HUES6 (cell line): Measurements from ENCODE around the gene SLC44A1.

ENCODE experiments used
- H3K27ac ChIP-seq: 2 replicates; pipeline ENCODE4 v1.7.0; 2013; ENCODE audit warnings: low read depth, mild to moderate bottlenecking, low read length, inconsistent platforms
- H3K27me3 ChIP-seq: 2 replicates; pipeline ENCODE4 v1.6.1; 2013; ENCODE audit warnings: low read length; ENCODE audit not compliant: control insufficient read depth, insufficient read depth
- H3K36me3 ChIP-seq: 2 replicates; pipeline ENCODE4 v1.6.1; 2013; ENCODE audit warnings: low read length; ENCODE audit not compliant: control insufficient read depth, insufficient read depth
- H3K4me1 ChIP-seq: 2 replicates; pipeline ENCODE4 v1.6.1; 2013; ENCODE audit warnings: low read length; ENCODE audit not compliant: control insufficient read depth, insufficient read depth
- H3K4me3 ChIP-seq: 2 replicates; pipeline ENCODE4 v1.5.1; 2013; ENCODE audit warnings: low read depth, low read length
- H3K9ac ChIP-seq: one replicate; pipeline ENCODE4 v1.6.1; 2013; ENCODE audit warnings: mild to moderate bottlenecking, low read length
- H3K9me3 ChIP-seq: 2 replicates; pipeline ENCODE4 v1.6.1; 2013; ENCODE audit warnings: low read depth, low read length; ENCODE audit not compliant: control insufficient read depth, insufficient read depth

Gene SLC44A1

DNA sequence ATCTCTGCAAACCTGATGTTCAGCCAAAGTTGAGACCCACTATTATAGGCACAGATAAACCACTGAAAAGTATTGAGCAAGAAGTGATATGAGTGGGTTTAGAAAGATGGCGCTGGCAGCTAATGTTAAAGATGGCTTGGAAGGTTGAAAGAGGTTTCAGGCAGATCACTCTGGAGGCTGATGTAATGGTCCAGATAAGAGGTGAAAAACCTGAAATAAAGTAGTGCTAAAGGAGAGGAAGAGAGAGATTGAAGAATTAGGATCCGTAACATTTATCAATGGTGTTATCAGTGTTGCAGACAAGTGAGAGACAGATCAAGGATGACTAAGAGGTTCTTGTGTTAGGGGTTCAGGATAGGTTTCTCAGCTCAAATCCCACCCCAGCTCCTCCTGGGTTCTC is 58.3 kb downstream of the SLC44A1 start:
- Histone ChIP-seq H3K4me1 (peaks cover 22% of the 10 kb centered on the region), H3K27me3 (no peaks in the 10 kb centered on the region), H3K9ac (no peak overlapping the region)

DNA sequence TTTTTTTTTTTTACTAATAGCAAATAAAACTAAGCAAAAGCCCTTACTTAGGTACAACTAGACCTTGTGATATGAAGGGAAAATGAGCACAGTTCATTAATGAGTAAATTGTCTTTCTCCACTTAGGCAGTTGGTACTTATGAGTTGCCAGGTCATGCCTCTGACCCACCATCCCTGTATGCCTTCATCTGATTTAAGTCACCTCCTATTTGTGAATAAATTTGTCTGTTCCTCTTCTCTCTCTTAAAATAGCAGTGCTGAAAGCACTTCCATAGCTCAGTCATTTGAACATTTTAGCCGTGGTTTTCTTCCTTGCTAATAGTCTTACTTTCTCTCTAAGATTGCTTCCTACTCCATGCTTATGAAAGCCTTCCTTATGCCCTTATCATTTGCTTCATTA is 61.4 kb downstream of the SLC44A1 start:
- H3K9ac ChIP-seq, result no peak overlapping the region

More for the DNA sequence above, 58.3 kb downstream of the SLC44A1 start:
- no peaks in the 10 kb centered on the region for H3K9me3 ChIP-seq
- H3K4me3 ChIP-seq, result no peak overlapping the region
- peaks cover 20% of the 10 kb centered on the region; the same call in 1 of the 2 replicates for H3K36me3 ChIP-seq
- no peak overlapping the region for H3K27ac ChIP-seq

DNA sequence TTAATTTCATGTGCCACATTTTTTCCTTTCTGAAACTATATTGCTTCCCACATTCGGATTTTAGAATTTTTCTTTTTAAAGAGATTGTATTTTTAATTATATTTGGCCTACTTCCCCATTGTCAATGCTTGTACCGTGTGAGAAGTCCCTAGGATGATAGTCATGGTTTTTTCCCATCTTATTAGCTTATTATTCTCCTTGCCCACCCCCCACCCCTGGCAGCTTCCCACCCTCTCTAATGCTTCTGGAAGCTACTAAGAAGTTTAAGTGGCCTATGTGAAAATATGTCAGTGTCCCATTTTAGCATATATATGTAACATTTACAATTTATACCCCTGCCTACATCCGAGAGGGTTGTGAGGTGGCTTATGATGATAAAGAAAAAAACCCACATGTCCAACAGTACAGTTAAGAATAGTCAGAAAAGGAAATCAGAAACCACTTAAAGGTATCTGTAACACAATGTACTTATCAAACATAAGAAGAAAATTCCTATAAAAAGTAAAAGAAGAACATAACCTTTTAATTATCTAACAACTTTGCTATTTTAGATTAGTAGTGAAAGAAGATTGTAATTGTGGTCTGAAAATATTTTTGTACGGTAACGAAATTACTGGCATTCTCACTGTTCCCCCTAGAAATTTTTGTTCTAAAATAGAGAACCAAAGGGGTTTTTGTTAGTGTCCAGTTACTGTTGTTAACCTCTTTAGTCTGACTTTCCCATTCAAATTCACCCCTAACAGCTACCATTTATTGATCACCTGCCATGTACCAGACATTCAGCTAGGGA is 62.1 kb downstream of the SLC44A1 start:
- Histone ChIP-seq H3K27me3 (no peaks in the 10 kb centered on the region), H3K4me3 (no peak overlapping the region), H3K36me3 (peaks cover 9% of the 10 kb centered on the region; the same call in 1 of the 2 replicates), H3K27ac (no peak overlapping the region), H3K4me1 (peaks cover 14% of the 10 kb centered on the region; the same call in 1 of the 2 replicates), H3K9me3 (no peaks in the 10 kb centered on the region), H3K9ac (no peak overlapping the region)

More for the DNA sequence above, 61.4 kb downstream of the SLC44A1 start:
- peaks cover 14% of the 10 kb centered on the region; the same call in 1 of the 2 replicates for H3K4me1 ChIP-seq
- no peaks in the 10 kb centered on the region for H3K9me3 ChIP-seq
- peaks cover 9% of the 10 kb centered on the region; the same call in 1 of the 2 replicates for H3K36me3 ChIP-seq
- H3K27ac ChIP-seq, result no peak overlapping the region
- H3K27me3 ChIP-seq, result no peaks in the 10 kb centered on the region
- H3K4me3 ChIP-seq, result no peak overlapping the region

DNA sequence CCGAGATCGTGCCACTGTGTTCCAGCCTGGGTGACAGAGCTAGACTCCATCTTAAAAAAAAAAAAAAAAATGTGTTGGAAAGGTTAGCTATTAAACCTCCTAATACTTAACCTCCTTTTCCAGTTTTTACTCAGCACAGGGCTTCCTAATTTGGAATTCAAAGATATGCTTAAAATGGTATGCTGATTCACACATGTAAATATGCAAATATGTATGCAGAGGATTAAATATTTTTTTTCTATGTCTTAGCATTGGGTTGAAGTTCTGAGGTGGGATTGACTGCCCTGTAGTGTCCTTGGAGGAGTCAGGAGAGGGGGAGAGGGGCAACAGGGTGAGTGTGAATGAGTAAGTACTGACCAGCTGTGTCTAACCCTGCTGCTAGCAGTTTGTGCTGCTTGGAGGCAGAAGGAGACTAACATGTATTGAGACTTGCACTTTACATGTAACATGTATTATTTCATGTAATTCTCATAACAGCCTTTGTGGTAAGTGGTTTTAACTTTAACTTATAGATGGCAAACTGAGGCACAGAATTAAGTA is 63.2 kb downstream of the SLC44A1 start:
- Histone ChIP-seq H3K27ac (no peak overlapping the region), H3K4me3 (no peak overlapping the region), H3K4me1 (peaks cover 14% of the 10 kb centered on the region; the same call in 1 of the 2 replicates), H3K27me3 (no peaks in the 10 kb centered on the region), H3K9ac (no peak overlapping the region), H3K36me3 (peaks cover 9% of the 10 kb centered on the region; the same call in 1 of the 2 replicates), H3K9me3 (no peaks in the 10 kb centered on the region)

DNA sequence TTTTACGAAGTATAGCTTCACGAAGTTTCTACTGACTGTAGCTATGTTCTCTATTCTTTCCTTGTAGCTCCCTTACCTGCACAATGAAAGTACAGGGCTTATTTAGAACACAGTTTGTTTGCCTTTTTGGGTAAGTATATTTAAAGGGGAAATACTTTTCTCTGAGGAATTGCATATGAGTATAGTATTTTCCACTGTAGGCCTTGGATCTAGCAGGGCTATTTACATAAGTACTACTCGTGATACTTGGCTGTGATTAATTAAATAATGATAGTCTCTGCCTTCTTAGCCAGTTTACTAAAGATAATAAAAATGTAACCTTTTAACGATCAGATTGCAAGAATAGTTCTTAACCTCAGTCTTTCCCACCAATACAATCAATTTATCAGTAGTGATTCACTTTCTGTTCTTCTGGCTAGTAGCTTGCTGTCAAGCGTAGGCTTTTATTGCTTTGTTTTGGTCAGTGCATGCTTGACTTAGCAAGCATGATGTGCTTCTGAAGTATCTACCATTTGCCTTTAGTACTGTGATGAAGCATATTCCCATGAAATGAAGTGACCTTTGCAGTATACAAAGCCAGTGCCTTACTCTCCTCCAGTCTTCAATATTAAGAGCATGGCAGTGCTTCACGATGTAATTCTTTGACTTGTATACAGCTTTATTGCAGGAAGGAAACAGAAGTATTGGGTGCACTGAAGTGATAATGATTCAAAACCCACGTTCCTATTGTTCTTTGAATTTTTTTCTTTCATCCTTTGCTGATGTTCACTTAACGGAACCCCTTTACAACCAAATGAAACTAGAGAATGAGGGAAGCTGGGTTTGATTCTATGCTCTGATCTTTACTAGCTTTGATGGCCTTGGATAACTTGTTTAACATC is 64.2 kb downstream of the SLC44A1 start:
- Histone ChIP-seq H3K4me3 (no peak overlapping the region), H3K27ac (no peak overlapping the region), H3K9me3 (no peaks in the 10 kb centered on the region), H3K9ac (no peak overlapping the region), H3K36me3 (peaks cover 2% of the 10 kb centered on the region; the same call in 1 of the 2 replicates), H3K27me3 (no peaks in the 10 kb centered on the region), H3K4me1 (peaks cover 14% of the 10 kb centered on the region; the same call in 1 of the 2 replicates)

DNA sequence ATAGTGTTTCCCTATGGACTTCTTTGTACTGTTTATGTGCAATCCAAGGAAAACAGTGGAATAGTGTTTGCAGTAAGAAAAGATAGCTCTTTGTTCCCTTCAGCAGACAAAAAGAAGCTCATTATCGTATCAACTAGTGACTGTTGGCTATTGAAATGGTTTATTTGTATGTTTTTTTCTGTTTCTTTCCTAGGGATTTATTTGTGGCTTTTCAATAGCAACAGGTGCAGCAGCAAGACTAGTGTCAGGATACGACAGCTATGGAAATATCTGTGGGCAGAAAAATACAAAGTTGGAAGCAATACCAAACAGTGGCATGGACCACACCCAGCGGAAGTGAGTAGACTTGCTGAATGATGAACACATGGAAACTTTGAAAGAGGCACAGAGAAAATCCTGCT is 65.1 kb downstream of the SLC44A1 start:
- peaks cover 20% of the 10 kb centered on the region; the same call in 1 of the 2 replicates for H3K4me1 ChIP-seq
- no peaks in the 10 kb centered on the region for H3K27me3 ChIP-seq
- no peaks in the 10 kb centered on the region for H3K9me3 ChIP-seq
- H3K36me3 ChIP-seq, result no peaks in the 10 kb centered on the region; the same call in 1 of the 2 replicates
- H3K4me3 ChIP-seq, result no peak overlapping the region
- H3K27ac ChIP-seq, result no peak overlapping the region
- H3K9ac ChIP-seq, result no peak overlapping the region

DNA sequence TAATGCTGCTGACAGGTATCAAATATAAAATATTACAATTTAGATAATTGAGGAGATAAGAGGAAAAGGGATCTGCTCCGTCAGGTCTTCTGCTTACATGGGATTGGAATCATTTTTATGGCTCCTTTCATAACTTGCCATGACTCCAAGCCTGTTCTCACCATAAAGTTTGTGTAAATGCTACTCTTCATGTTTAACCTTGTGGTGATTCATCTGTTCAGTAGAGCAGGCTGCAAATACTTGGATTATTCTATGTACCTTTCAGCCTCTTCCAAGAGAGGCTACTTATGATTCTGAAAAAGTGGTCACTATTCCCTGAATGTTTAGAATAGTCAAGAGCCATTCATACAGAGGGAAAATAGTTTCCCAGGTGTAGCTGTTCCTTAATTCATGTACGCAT is 66.9 kb downstream of the SLC44A1 start:
- Histone ChIP-seq H3K9me3 (no peaks in the 10 kb centered on the region), H3K4me1 (peaks cover 24% of the 10 kb centered on the region; the same call in 1 of the 2 replicates), H3K9ac (no peak overlapping the region), H3K36me3 (no peaks in the 10 kb centered on the region; the same call in 1 of the 2 replicates), H3K27me3 (no peaks in the 10 kb centered on the region), H3K27ac (no peak overlapping the region), H3K4me3 (no peak overlapping the region)

DNA sequence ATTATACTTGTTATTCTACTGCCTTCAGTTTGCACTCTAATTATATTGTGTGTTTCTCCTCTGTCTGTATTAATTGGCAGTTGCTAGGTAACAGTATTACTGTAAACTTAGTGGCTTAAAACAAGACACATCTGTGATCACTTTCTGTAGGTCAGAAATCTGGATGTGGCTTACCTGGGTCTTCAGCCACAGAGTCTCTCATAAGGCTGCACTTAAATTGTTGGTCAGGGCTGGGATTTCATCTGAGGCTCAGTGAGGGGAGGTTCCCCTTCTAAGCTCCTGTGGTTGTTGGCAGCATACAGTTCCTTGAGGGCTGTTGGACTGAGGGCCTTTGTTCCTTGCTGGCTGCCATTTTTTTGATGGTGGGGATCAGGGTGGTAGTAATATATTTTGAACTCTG is 68.8 kb downstream of the SLC44A1 start:
- Histone ChIP-seq H3K27me3 (no peaks in the 10 kb centered on the region), H3K27ac (no peak overlapping the region), H3K9ac (no peak overlapping the region), H3K4me1 (peaks cover 19% of the 10 kb centered on the region; the same call in 1 of the 2 replicates), H3K4me3 (no peak overlapping the region), H3K9me3 (no peaks in the 10 kb centered on the region), H3K36me3 (no peaks in the 10 kb centered on the region; the same call in 1 of the 2 replicates)

DNA sequence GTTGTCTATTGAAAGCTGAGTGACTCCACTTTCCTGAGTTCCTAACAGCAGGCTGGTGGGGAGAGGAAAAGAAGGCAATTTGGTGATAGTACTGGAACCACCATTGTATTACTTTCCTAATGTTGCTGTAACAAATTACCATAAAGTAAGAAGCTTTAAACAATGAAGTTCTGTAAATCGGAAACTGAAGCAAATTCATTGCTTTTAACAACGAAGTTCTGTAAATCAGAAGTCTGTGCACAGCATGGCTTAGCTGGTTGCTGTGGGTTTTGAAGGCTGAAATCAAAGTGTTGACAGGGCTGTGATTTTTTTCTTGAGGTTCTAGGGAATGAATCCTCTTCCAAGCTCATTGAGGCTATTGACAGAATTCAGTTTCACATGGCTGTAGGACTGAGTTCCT is 72.3 kb downstream of the SLC44A1 start:
- Histone ChIP-seq H3K9me3 (no peaks in the 10 kb centered on the region), H3K36me3 (no peaks in the 10 kb centered on the region; the same call in 1 of the 2 replicates), H3K9ac (no peak overlapping the region), H3K4me1 (peaks cover 10% of the 10 kb centered on the region; the same call in 1 of the 2 replicates), H3K27me3 (no peaks in the 10 kb centered on the region), H3K4me3 (no peak overlapping the region), H3K27ac (no peak overlapping the region)

DNA sequence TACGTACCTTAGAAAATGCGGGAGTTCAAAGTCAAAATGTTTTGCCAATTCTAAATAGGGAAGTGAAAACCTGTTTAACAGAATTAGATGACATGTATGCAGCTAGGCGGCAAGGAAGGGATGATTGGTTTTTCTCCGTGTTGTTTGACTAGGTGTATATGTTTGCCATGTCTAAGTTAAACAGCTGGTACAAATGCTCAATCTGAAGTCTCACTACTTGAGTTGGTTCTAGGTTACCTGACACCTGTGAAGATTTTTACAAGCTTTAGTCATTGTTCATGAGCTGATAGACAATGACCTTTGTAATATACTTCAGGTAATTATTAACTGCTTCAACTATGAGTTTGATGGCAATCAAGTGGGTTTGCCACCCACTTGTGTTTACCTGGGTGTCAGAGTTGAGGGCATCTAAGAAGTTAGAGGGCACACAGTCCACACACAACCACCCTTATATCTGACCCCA is 74.3 kb downstream of the SLC44A1 start:
- no peaks in the 10 kb centered on the region; the same call in 1 of the 2 replicates for H3K36me3 ChIP-seq
- no peak overlapping the region for H3K4me3 ChIP-seq
- H3K27me3 ChIP-seq, result no peaks in the 10 kb centered on the region
- peaks cover 10% of the 10 kb centered on the region; the same call in 1 of the 2 replicates for H3K4me1 ChIP-seq
- no peaks in the 10 kb centered on the region for H3K9me3 ChIP-seq
- no peak overlapping the region for H3K27ac ChIP-seq
- no peak overlapping the region for H3K9ac ChIP-seq
